D721Med (cell line): ENCODE data around the gene MAB21L2.

Experiments
- DNase-seq: peaks from one replicate; pipeline ENCODE4 v3.0.0; 2011; ENCODE audit warnings: low spot score; ENCODE audit not compliant: insufficient read length
- FAIRE-seq: peaks from 2 replicates; lab custom pipeline; 2011; peaks lifted over from hg19 to GRCh38; lab: Jason Lieb, UNC
- TF ChIP-seq, protein P1 (sequence below): IDR thresholded peaks from 2 replicates; pipeline ENCODE4 v1.5.1; 2012; ENCODE audit warnings: mild to moderate bottlenecking, control low read depth; ENCODE audit not compliant: insufficient read depth; ENCODE audit errors: missing control alignments

The MAB21L2 gene

DNA sequence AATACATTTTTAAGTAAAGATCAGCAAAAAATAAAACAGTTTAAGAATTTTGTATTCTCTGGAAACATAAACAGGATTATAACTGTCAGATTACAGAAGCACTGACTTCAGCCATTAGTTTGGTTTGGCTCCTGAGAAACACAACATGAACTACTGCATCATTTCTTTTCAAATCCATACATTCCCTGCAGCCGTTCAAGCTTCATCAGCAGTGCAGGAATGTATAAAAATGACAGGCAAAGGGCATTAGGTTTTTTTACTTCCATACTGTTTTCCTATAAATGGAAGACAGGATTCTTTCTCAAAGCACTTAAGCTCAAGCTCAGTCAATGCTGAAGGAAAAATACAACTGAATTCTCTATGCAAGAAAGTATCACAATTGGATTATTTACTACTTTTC, 4.2 kb upstream of the MAB21L2 start:
- TF ChIP-seq, protein P1, sequence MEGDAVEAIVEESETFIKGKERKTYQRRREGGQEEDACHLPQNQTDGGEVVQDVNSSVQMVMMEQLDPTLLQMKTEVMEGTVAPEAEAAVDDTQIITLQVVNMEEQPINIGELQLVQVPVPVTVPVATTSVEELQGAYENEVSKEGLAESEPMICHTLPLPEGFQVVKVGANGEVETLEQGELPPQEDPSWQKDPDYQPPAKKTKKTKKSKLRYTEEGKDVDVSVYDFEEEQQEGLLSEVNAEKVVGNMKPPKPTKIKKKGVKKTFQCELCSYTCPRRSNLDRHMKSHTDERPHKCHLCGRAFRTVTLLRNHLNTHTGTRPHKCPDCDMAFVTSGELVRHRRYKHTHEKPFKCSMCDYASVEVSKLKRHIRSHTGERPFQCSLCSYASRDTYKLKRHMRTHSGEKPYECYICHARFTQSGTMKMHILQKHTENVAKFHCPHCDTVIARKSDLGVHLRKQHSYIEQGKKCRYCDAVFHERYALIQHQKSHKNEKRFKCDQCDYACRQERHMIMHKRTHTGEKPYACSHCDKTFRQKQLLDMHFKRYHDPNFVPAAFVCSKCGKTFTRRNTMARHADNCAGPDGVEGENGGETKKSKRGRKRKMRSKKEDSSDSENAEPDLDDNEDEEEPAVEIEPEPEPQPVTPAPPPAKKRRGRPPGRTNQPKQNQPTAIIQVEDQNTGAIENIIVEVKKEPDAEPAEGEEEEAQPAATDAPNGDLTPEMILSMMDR: no peak
- DNase-seq: no peak
- FAIRE-seq: peak; percentile 29

DNA sequence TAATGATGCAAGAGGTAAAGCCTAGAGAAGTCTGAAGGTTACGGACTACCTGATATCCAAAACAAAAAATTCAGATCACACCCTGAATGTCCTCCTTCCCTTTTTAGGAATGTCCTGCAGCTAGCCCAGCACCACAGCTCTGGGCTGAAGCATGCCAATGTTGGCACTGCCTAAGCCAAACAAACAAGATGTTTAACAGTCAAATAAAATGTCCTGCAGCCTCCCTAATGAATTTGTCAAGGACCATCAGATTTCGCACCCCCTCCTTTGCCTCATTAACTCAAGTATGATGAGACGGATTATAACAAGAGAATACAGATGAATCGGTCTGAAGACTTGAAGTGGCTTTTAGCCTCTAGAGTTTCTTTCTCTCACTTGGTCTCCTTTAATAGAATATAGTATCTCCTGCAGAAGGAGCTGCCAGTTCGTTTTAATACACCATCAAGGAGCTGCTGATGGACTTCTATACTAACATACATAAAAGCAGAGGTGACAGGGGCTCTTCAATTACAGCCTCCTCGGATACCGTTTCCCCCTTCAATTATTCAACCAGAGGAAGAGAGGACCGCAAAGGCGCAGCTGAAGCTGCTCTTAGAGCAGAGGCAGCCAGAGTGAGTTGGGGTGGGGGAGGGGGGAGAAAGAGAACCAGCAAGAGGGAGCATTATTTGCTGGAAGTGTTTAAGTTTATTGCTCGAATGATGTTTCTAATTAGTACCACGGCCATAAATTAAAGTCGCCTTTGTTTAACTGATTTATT, 3.0 kb upstream of the MAB21L2 start:
- DNase-seq: no peak
- TF ChIP-seq, protein P1: no peak
- peak; percentile 74 for FAIRE-seq

DNA sequence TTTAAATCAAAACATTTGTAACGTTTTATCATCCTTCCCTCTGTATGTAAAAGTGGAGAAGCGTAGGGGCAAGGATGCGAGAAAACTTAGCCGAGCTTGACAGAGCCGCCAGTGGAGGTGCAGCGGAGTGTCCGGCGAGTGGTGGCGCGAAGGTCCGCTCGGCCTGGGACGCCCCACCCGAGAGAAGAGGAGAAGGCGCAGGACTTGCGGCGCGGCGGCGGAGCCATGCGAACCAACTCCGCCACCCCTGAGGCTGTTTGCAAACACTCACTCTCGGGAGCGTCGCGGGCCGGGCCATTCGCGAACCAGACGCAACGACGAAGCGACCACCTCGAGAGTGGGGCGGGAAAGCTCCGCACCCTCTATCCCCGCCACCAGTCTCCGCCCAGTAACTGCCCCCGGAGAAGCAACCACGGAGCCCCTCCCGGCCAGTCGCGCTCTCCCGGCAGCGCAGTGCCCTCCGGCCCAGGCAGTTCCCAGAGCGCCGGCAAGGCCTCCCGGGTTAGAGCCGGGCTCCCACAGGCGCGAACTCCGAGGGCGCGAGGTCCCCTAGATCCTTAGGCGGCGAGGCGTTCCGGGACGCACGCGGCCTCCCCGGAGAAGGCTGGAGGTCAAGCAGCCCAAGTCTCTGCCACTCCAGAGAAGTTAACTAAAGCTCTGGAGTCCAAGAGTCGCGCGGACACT, 2.3 kb upstream of the MAB21L2 start:
- no peak for DNase-seq
- no peak for FAIRE-seq
- TF ChIP-seq, protein P1: no peak

DNA sequence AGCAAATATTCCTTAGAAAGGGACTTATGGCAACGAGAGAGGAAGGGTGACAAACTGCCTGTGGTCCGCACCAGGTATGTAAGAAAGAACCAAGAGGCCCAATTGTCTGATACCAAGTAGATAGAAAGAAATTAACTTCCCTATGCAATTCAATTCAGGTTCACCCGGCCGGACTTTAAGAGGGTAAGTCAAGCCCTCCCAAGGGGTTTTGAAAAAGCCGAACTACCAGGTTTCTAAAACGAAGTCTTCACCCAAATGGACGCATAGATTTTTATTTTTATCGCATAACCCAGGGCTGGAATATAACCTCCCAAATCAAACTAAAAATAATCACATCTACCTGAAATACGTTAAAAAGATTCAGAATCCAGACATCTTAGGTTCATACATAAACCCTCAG, 1.6 kb upstream of the MAB21L2 start:
- TF ChIP-seq, protein P1: no peak
- FAIRE-seq: no peak

DNA sequence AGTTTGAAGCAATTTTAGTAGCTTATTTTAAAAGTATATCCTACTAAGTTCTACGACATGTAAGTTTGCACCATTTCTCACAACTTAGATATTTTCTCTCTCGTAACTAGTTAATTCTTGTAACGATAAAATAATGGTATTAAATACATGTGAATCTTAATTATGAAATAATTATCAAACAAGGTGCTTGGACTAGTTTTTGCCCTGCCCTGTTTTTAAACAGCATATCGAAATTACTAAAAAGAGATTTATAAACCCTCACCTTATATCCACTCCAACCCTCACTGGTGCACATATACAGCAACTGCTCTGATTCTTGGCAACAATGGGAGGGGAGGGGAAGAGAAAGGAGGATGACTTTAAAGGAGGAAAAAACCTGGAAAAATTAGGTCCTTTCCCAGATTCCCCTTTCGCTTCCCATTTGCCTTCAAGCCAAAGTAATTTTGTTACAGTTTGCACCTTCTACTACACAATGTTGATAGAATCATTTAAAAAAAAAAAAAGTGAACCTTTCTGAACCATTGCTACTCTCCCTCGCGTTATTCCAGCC, 820 bp upstream of the MAB21L2 start:
- TF ChIP-seq, protein P1: no peak
- FAIRE-seq: no peak
- no peak for DNase-seq

More for the DNA sequence above, 1.6 kb upstream of the MAB21L2 start:
- DNase-seq: no peak

DNA sequence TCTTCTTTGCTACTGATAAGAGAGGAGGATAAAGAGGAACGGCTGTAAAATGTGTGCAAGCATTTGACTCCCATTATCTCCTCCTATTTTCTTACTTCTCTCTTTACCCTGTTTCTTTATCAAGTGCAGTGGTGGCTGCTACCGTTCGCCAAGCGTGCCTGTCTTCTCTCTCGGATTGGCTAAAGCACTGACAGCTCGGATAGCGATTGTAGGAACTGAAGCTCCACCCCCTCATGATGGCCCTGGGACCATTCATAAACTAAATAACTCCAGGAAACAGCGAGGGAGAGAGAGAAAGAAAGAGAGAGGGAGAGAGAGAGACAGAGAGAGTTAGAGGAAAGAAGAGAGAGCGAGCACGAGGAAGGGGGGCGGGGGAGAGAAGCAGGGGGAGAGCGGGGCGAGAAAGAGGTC, 305 bp upstream of the MAB21L2 start:
- FAIRE-seq: no peak
- TF ChIP-seq, protein P1: no peak
- DNase-seq: no peak
